ENCODE measurements around the gene PAGE2B.
"Not testable (repeated sequence)": the region's sequence is repeated elsewhere in the genome, so short reads cannot be mapped to it uniquely, and the experiment has no call there.

Gene PAGE2B

GRCh38 chrX:55109306-55109705 lies 34.5 kb downstream of the PAGE2B start:
- no peak for DNase-seq (ENCODE audit: low read depth, low spot score)

GRCh38 chrX:55111578-55112254 lies 36.9 kb downstream of the PAGE2B start:
- no peak for DNase-seq (ENCODE audit: low read depth, low spot score)

DNA sequence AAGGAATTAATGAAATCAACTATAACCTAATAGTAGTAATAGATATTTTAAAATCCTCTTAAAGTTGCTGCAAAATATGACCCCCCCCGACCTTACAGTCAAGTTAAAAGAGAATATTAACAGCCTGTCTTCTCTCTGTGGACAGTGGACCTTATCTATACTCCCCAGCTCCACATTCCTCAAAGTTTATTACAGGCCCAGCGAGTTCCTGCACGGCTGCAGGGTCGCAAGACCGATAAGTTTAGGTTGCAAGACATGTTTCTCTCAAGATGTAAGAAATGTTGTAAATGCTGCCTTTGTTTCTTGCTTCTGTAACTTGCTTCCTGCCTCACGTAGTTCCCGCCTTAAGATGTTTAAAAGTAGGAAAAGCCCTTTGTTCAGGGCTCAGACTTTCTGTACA lies 41.8 kb downstream of the PAGE2B start:
- DNase-seq (ENCODE audit: low read depth, low spot score) = not testable (repeated sequence)

- no peak for DNase-seq (ENCODE audit: low read depth, low spot score)
Observed at GRCh38 chrX:55118574-55118973, 43.7 kb downstream of the PAGE2B start.

GRCh38 chrX:55119271-55119670 lies 44.4 kb downstream of the PAGE2B start:
- no peak for DNase-seq (ENCODE audit: low read depth, low spot score)

DNA sequence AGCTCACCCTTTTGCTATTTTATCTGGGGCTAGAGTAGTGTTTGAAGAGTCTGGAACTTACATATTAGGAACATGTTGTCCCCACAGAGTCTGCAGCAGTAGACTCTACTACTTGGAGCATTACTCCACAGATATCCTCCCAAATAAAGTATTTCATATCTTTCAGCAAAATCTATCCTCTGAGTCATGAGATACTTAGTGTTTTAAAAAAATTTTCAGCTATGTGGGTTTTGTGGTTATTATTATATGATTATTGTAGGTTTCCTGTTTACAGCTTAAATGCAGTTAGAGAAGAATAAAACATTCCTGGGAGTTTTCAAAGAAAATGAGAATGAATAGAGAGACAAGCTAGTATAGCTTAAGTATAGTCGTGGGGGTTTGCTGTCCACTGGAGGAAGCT lies 44.9 kb downstream of the PAGE2B start:
- no peak for DNase-seq (ENCODE audit: low read depth, low spot score)

GRCh38 chrX:55120761-55121358 lies 46.0 kb downstream of the PAGE2B start:
- no peak for DNase-seq (ENCODE audit: low read depth, low spot score)

DNA sequence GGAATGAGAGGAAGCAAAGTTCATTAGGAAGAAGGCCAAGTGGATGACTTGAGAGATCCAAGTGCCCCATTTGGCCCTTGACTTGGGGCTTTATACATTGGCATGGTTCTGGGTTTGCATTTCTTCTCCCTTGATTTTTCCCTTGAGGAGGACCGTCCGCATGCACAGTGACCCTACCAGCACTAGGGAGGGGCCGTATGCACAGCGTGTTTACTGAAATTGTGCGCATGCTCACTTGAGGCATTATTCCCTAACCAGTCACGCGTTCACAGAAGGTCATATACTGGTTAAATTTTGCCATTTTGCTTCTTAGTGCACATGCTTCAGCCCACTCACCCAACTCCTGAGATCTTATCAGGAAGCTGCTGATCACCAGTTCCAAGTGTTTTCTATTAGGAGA lies 49.1 kb downstream of the PAGE2B start:
- no peak for DNase-seq (ENCODE audit: low read depth, low spot score)

GRCh38 chrX:55127692-55128091 lies 52.9 kb downstream of the PAGE2B start:
- no peak for DNase-seq (ENCODE audit: low read depth, low spot score)
